ENCODE measurements around the gene NSDHL. TPM values are rescaled to one million over a fixed set of nuclear protein-coding genes. Genes with fewer than 3 reads are reported as not detected.
"Not testable (repeated sequence)": the region's sequence is repeated elsewhere in the genome, so short reads cannot be mapped to it uniquely, and the experiment has no call there.

The NSDHL gene
- total RNA-seq, 2 experiments from 2014 or later, result 22.9 to 23.6 TPM

- POLR2A ChIA-PET, CTCF ChIA-PET: not testable (repeated sequence)
Observed at GRCh38 chrX:152910018-152910417, 79.2 kb downstream of the NSDHL start.

GRCh38 chrX:152912106-152912505 is 81.2 kb downstream of the NSDHL start:
- POLR2A ChIA-PET, result no interaction called here
- CTCF ChIA-PET, result no interaction called here

- ChIA-PET CTCF (no interaction called here), POLR2A (no interaction called here)
Observed at GRCh38 chrX:152912641-152913040, 81.8 kb downstream of the NSDHL start.

DNA sequence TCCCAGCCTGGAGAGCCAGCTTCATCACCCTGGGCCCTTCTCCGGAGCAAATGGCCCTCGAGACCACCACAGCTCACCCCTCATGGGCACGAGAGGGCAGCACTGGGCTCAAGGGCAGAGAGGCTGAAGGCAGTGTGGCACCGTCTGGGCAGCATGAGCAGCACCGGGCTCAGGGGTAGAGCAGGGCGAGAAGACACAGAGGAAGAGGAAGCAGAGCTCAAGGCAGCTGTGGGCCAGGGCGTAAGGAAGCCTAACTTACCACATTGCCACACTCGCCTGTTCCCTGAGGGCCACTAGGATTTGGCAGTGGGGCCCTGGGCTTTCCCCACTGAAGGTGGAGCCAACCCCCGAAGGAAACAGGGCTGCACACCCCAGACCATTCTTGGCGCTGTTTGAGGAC is 82.5 kb downstream of the NSDHL start:
- ChIA-PET CTCF (interaction anchor here (1.1 kb wide), 1 partner anchor 21 kb away, joined by 3 read pairs; no protein-coding TSS in a partner anchor), POLR2A (no interaction called here)

GRCh38 chrX:152913910-152914309 is 83.0 kb downstream of the NSDHL start:
- ChIA-PET POLR2A (no interaction called here), CTCF (interaction anchor here (1.1 kb wide), 1 partner anchor 22 kb away, joined by 3 read pairs; no protein-coding TSS in a partner anchor)

DNA sequence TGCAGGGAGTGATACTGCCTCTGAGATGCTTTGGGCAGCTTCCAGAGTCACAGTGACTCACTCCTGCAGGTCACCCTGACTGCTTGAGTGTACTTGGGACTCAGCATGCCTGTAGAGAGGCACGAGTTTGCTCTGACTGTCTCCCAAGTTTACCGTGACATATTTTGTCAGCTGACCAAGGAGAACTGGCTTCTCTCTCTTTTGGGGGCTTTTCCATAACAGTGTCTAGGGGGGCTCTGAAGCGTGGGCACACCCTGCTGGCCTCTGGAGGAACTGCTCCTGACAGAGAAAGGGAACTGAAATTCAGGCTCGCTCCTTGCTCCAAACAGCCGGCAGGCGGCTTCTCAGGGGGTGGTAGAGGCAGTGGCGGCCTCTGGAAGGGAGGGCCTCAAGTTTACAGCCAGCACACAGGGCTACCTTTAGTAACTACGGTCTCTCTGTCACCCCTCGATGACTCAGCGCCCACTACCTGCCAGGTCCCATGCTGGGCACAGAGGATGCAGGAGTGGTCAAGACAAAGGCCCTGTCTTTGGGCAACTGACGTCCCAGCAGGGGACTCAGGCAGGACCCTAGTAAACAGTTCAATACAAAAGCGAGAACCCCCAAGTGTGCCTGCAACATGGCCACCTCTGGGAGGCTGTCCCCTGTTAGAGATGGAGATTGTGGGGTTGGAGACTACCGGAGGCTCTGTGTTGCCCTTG is 84.8 kb downstream of the NSDHL start:
- POLR2A ChIA-PET, result no interaction called here

GRCh38 chrX:152917656-152918579 is 87.1 kb downstream of the NSDHL start:
- POLR2A ChIA-PET, result no interaction called here
- CTCF ChIA-PET, result no interaction called here

More for the DNA sequence above, 84.8 kb downstream of the NSDHL start:
- CTCF ChIA-PET, result no interaction called here

- ChIA-PET POLR2A (no interaction called here), CTCF (no interaction called here)
Observed at GRCh38 chrX:152918707-152919106, 87.8 kb downstream of the NSDHL start.

Other genes with a start within 250 kb of the NSDHL start
- gene GABRQ, start 193.2 kb upstream of the NSDHL start, total RNA-seq, result not detected
- gene MAGEA3, start 132.3 kb upstream of the NSDHL start, total RNA-seq, result not detected
- not detected for gene CSAG2, start 121.8 kb upstream of the NSDHL start, total RNA-seq
- not detected for gene MAGEA2B, start 116.4 kb upstream of the NSDHL start, total RNA-seq
- not detected for gene CSAG1, start 97.3 kb upstream of the NSDHL start, total RNA-seq
- gene MAGEA12, start 97.3 kb upstream of the NSDHL start, total RNA-seq, result not detected
- not detected for gene MAGEA2, start 77.2 kb upstream of the NSDHL start, total RNA-seq
- not detected for gene CSAG3, start 71.8 kb upstream of the NSDHL start, total RNA-seq
- not detected for gene MAGEA6, start 61.4 kb upstream of the NSDHL start, total RNA-seq
- gene CETN2, start 306 bp upstream of the NSDHL start, total RNA-seq, result 10 to 100 TPM; 12.3 to 12.9 TPM
- gene ZNF185, start 67.0 kb downstream of the NSDHL start, total RNA-seq, result under 1 TPM; 0.75 to 0.95 TPM
- not detected for gene PNMA5, start 163.1 kb downstream of the NSDHL start, total RNA-seq
- under 1 TPM; 0.80 to 0.91 TPM for gene PNMA3, start 225.4 kb downstream of the NSDHL start, total RNA-seq
- 1 to 10 TPM; 1.2 to 1.6 TPM for gene PNMA6A, start 241.4 kb downstream of the NSDHL start, total RNA-seq

Data from activated CD8-positive, alpha-beta memory T cell treated with anti-CD3 and anti-CD28 coated beads for 36 hours (primary cell).